LNCAP (cell line): ENCODE data around the gene TEKT2.

Experiments used
- CTCF ChIP-seq: fragments of 450-650 bp; IDR thresholded peaks from 2 replicates; pipeline ENCODE4 v1.5.1; 2017; ENCODE audit warnings: mild to moderate bottlenecking

The TEKT2 gene

DNA sequence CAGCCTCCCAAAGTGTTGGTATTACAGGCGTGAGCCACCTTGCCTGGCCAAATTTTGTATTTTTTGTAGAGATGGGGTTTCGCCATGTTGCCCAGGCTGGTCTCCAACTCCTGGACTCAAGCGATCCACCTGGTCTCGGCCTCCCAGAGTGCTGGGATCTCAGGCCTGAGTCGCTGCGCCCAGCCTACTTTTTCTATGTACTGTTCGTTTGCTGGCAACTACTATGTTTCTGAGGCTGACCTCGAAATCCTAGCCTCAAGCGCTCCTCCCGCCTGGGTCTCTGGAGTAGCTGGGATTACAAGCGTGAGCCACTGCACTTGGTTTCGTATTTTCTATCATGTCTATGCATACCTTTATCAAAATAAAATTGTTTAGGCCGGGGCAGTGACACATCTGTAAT is 675 bp upstream of the TEKT2 start:
- no peak for TF ChIP-seq CTCF

GRCh38 chr1:36084497-36085115 is 712 bp downstream of the TEKT2 start:
- TF ChIP-seq CTCF, result no peak

GRCh38 chr1:36085126-36085525 is 1.2 kb downstream of the TEKT2 start:
- no peak for TF ChIP-seq CTCF

DNA sequence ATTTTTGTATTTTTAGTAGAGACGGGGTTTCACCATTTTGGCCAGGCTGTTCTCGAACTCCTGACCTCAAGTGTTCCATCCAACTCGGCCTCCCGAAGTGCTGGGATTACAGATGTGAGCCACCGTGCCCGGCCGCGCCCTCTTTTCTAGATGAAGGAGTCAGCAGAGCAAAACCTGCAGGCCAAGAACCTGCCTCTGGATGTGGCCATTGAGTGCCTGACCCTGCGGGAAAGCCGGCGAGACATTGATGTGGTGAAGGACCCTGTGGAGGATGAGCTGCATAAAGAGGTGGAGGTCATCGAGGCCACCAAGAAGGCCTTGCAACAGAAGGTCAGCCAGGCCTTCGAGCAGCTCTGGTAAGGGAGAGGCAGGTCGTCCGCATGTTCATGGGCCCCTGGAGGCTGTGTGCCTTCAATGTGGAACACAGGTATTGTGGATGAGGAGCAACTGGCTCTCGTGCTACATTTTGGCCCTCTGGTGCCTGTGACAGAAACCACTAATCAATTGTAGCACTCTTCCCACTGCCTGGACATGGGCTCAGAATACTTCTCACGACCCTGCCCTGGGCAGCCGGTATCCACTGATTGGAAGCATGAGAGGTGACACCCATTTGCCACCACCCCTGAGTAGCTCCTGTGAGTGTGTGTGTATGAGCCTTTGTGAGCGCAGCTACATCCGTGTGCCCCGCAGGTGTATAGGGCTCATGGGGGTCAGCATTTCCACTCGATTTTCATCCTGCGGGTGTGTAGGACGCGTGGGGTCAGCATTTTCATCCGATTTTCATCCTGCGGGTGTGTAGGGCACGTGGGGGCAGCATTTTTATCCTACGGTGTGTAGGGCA is 2.0 kb downstream of the TEKT2 start:
- no peak for TF ChIP-seq CTCF

- TF ChIP-seq CTCF, result no peak
Measured at GRCh38 chr1:36086529-36087232, 2.8 kb downstream of the TEKT2 start.

GRCh38 chr1:36087233-36088123 is 3.6 kb downstream of the TEKT2 start:
- TF ChIP-seq CTCF, result no peak

DNA sequence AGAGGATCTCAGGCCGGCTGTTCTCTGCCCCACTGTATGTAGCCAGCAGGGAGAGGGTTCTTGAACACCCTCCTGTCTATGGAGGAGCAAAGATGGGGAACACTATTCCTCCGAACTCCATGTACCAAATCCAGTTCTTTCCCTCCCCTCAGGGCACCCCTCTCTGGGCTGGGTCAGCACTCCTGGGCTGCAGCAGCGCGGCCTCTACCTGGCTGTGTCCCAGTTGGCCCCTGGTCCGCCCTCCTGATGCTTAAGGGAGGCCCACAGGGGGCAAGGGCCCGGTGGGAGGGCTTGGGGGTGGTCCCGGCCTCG is 4.3 kb downstream of the TEKT2 start:
- no peak for TF ChIP-seq CTCF
